ENCODE results near the gene PTPRR. TPM values are rescaled to one million over a fixed set of nuclear protein-coding genes. Genes with fewer than 3 reads are reported as not detected.

Gene PTPRR
- total and polyA plus RNA-seq, 2 of the 13 experiments (the other 11 are each of a cell fraction or from before 2014, with no cell fraction given): not detected

DNA sequence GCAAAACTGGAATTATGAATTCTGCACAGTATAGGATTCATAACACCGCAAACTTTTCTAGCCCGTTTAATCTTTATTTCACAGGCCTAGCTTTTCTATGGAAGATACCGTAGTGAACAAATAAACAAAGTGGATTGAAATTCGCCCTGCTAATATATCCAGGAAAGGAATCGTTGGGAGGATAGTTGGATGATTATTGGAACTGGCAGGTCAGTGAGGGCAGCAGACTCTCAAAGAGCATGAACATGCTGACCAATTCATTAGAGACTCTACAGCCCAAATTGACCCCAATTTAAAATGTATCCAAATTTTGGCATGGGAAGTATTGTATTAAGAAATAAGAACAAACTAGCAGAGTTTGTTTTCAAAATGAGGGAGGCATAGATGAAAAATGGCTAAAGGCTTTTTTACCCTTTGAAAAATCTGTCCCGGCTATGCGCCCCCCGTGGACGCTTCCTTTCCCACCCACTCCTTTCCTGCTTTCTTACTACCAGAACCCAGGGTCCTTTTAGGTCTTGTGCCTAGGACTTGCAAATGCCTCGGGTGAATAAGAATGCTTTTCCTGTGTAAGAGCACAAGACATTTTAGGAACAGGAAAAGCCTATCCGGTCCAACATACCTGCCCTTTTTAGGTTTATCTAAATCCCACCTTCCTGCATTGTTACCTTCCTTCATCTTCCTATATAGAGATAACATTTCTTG is 198.7 kb downstream of the PTPRR start:
- no peak for FAIRE-seq
- Histone ChIP-seq H2AFZ (ENCODE audit: low read length) (no peak overlapping the region), H3K4me2 (ENCODE audit: low read depth, low read length) (no peak overlapping the region), H3K4me1 (ENCODE audit: insufficient read depth, low read length) (no peaks in the 10 kb centered on the region), H3K27me3 (ENCODE audit: control insufficient read depth in 1 of 2, insufficient read depth in 2 of 2, low read length in 2 of 2) (no peaks in the 10 kb centered on the region), H3K4me3 (replicated peaks in 1 of 3; ENCODE audit: insufficient read depth in 1 of 3, low read depth in 2 of 3, low read length in 3 of 3) (no peak overlapping the region), H3K9me3 (ENCODE audit: low read length) (no peaks in the 10 kb centered on the region), H3K9ac (ENCODE audit: insufficient read depth, low read depth, low read length) (no peak overlapping the region), H3K27ac (ENCODE audit: extremely low read length, insufficient read depth, low read length) (no peak overlapping the region), H4K20me1 (ENCODE audit: insufficient read depth, low read length) (no peaks in the 10 kb centered on the region), H3K79me2 (ENCODE audit: insufficient read depth, low read length) (no peaks in the 10 kb centered on the region), H3K36me3 (replicated peaks in 1 of 2; ENCODE audit: control insufficient read depth in 1 of 2, insufficient read depth in 2 of 2, low read length in 2 of 2) (no peaks in the 10 kb centered on the region)
- TF ChIP-seq, protein P1, sequence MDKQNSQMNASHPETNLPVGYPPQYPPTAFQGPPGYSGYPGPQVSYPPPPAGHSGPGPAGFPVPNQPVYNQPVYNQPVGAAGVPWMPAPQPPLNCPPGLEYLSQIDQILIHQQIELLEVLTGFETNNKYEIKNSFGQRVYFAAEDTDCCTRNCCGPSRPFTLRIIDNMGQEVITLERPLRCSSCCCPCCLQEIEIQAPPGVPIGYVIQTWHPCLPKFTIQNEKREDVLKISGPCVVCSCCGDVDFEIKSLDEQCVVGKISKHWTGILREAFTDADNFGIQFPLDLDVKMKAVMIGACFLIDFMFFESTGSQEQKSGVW (CRISPR knock-in tag; IDR thresholded peaks at IDR 0.05; ENCODE audit: borderline replicate concordance): no peak
- TF ChIP-seq RFXAP (CRISPR knock-in tag; IDR thresholded peaks at IDR 0.05; ENCODE audit: borderline replicate concordance) (no peak), YY1 (IDR thresholded peaks at IDR 0.05; ENCODE audit: insufficient read depth, insufficient replicate concordance, low read depth, low read length) (no peak), SIX1 (CRISPR knock-in tag; IDR thresholded peaks at IDR 0.05; ENCODE audit: borderline replicate concordance) (no peak)
- TF ChIP-seq, protein P2, sequence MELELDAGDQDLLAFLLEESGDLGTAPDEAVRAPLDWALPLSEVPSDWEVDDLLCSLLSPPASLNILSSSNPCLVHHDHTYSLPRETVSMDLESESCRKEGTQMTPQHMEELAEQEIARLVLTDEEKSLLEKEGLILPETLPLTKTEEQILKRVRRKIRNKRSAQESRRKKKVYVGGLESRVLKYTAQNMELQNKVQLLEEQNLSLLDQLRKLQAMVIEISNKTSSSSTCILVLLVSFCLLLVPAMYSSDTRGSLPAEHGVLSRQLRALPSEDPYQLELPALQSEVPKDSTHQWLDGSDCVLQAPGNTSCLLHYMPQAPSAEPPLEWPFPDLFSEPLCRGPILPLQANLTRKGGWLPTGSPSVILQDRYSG (CRISPR knock-in tag; IDR thresholded peaks at IDR 0.05): no peak
- no TSS peak for BruUV-seq (replicated peaks)
- 46% methylated on average over 11 of the region's 11 CpGs for whole genome bisulfite sequencing (ENCODE audit: low lambda C conversion rate)
- ChIA-PET POLR2A (no interaction called here), CTCF (ENCODE audit: low intra/inter-chr PET ratio, low total read pairs) (no interaction called here)
- in situ Hi-C loops (cut with HindIII; ENCODE audit: extremely low pct_ligation_motif_present, low pct_unique_long_range_greater_than_20kb) (no loop called here), intact Hi-C loops (cut with micrococcal nuclease; ENCODE audit: unreplicated experiment) (no loop called here)
- no peak for ATAC-seq
- DNase-seq (ENCODE audit: low spot score): no peak

GRCh38 chr12:70721216-70721615 is 199.3 kb downstream of the PTPRR start:
- no peak for FAIRE-seq
- intact Hi-C loops (cut with micrococcal nuclease; ENCODE audit: unreplicated experiment): no loop called here
- Histone ChIP-seq H3K27ac (ENCODE audit: extremely low read length, insufficient read depth, low read length) (no peak overlapping the region), H3K36me3 (replicated peaks in 1 of 2; ENCODE audit: control insufficient read depth in 1 of 2, insufficient read depth in 2 of 2, low read length in 2 of 2) (no peaks in the 10 kb centered on the region), H3K27me3 (ENCODE audit: control insufficient read depth in 1 of 2, insufficient read depth in 2 of 2, low read length in 2 of 2) (no peaks in the 10 kb centered on the region; a peak in 1 of 5 replicates), H3K4me3 (replicated peaks in 1 of 3; ENCODE audit: insufficient read depth in 1 of 3, low read depth in 2 of 3, low read length in 3 of 3) (no peak overlapping the region), H3K9ac (ENCODE audit: insufficient read depth, low read depth, low read length) (no peak overlapping the region), H3K9me3 (ENCODE audit: low read length) (no peaks in the 10 kb centered on the region), H2AFZ (ENCODE audit: low read length) (no peak overlapping the region), H3K79me2 (ENCODE audit: insufficient read depth, low read length) (no peaks in the 10 kb centered on the region), H3K4me1 (ENCODE audit: insufficient read depth, low read length) (no peaks in the 10 kb centered on the region), H4K20me1 (ENCODE audit: insufficient read depth, low read length) (no peaks in the 10 kb centered on the region), H3K4me2 (ENCODE audit: low read depth, low read length) (no peak overlapping the region)
- WGBS (ENCODE audit: low lambda C conversion rate): 7% methylated on average over 3 of the region's 3 CpGs
- ChIA-PET POLR2A (no interaction called here), CTCF (ENCODE audit: low intra/inter-chr PET ratio, low total read pairs) (no interaction called here)
- BruUV-seq (replicated peaks): no TSS peak
- DNase-seq (ENCODE audit: low spot score): no peak
- in situ Hi-C loops (cut with HindIII; ENCODE audit: extremely low pct_ligation_motif_present, low pct_unique_long_range_greater_than_20kb): no loop called here
- no peak for ATAC-seq
- TF ChIP-seq SALL1 (CRISPR knock-in tag; IDR thresholded peaks at IDR 0.05) (no peak), ZBTB8A (CRISPR knock-in tag; IDR thresholded peaks at IDR 0.05; ENCODE audit: borderline replicate concordance, low read depth) (no peak), ZNF562 (CRISPR knock-in tag; IDR thresholded peaks at IDR 0.05; ENCODE audit: borderline replicate concordance) (no peak), ZNF317 (CRISPR knock-in tag; IDR thresholded peaks at IDR 0.05) (no peak), NONO (IDR thresholded peaks at IDR 0.05) (no peak), NONO (CRISPR knock-in tag; conservative IDR thresholded peaks at IDR 0.05) (no peak), NFE2 (CRISPR knock-in tag; IDR thresholded peaks at IDR 0.05) (no peak)
- TF ChIP-seq, protein P3, sequence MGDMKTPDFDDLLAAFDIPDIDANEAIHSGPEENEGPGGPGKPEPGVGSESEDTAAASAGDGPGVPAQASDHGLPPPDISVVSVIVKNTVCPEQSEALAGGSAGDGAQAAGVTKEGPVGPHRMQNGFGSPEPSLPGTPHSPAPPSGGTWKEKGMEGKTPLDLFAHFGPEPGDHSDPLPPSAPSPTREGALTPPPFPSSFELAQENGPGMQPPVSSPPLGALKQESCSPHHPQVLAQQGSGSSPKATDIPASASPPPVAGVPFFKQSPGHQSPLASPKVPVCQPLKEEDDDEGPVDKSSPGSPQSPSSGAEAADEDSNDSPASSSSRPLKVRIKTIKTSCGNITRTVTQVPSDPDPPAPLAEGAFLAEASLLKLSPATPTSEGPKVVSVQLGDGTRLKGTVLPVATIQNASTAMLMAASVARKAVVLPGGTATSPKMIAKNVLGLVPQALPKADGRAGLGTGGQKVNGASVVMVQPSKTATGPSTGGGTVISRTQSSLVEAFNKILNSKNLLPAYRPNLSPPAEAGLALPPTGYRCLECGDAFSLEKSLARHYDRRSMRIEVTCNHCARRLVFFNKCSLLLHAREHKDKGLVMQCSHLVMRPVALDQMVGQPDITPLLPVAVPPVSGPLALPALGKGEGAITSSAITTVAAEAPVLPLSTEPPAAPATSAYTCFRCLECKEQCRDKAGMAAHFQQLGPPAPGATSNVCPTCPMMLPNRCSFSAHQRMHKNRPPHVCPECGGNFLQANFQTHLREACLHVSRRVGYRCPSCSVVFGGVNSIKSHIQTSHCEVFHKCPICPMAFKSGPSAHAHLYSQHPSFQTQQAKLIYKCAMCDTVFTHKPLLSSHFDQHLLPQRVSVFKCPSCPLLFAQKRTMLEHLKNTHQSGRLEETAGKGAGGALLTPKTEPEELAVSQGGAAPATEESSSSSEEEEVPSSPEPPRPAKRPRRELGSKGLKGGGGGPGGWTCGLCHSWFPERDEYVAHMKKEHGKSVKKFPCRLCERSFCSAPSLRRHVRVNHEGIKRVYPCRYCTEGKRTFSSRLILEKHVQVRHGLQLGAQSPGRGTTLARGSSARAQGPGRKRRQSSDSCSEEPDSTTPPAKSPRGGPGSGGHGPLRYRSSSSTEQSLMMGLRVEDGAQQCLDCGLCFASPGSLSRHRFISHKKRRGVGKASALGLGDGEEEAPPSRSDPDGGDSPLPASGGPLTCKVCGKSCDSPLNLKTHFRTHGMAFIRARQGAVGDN (CRISPR knock-in tag; IDR thresholded peaks at IDR 0.05): no peak

All from HepG2 (cell line).